Measurements from ENCODE around the gene PRKCZ. TPM values are rescaled to one million over a fixed set of nuclear protein-coding genes. Genes with fewer than 3 reads are reported as not detected.
A peak's percentile ranks its signal among the peaks of the same experiment; 100 is the strongest.

PRKCZ gene
- total RNA-seq, 1 donor from 2014 or later, result 37.6 TPM

GRCh38 chr1:2195785-2196184 is 145.6 kb downstream of the PRKCZ start:
- DNase-seq (ENCODE audit: low read depth), result no peak
- no peaks in the 10 kb centered on the region for H3K36me3 ChIP-seq (ENCODE audit: control insufficient read depth, insufficient read depth, low read length)
- H3K27me3 ChIP-seq (ENCODE audit: control insufficient read depth, insufficient read depth, low read length), result no peaks in the 10 kb centered on the region
- H3K4me3 ChIP-seq (ENCODE audit: low read depth, low read length), result no peak overlapping the region
- no peak for TF ChIP-seq CTCF (IDR thresholded peaks at IDR 0.05; ENCODE audit: insufficient read depth, low read length, poor library complexity, severe bottlenecking)

- Histone ChIP-seq H3K27me3 (ENCODE audit: control insufficient read depth, insufficient read depth, low read length) (no peaks in the 10 kb centered on the region), H3K36me3 (ENCODE audit: control insufficient read depth, insufficient read depth, low read length) (no peaks in the 10 kb centered on the region), H3K4me3 (ENCODE audit: low read depth, low read length) (no peak overlapping the region)
- TF ChIP-seq CTCF (IDR thresholded peaks at IDR 0.05; ENCODE audit: insufficient read depth, low read length, poor library complexity, severe bottlenecking), result no peak
- DNase-seq (ENCODE audit: low read depth), result no peak
Measured at GRCh38 chr1:2196901-2197638, 146.9 kb downstream of the PRKCZ start.

- no peaks in the 10 kb centered on the region for H3K36me3 ChIP-seq (ENCODE audit: control insufficient read depth, insufficient read depth, low read length)
- no peaks in the 10 kb centered on the region for H3K27me3 ChIP-seq (ENCODE audit: control insufficient read depth, insufficient read depth, low read length)
- no peak for TF ChIP-seq CTCF (IDR thresholded peaks at IDR 0.05; ENCODE audit: insufficient read depth, low read length, poor library complexity, severe bottlenecking)
- no peak for DNase-seq (ENCODE audit: low read depth)
- no peak overlapping the region for H3K4me3 ChIP-seq (ENCODE audit: low read depth, low read length)
Measured at GRCh38 chr1:2197707-2198165, 147.5 kb downstream of the PRKCZ start.

GRCh38 chr1:2198571-2198970 is 148.4 kb downstream of the PRKCZ start:
- no peak for DNase-seq (ENCODE audit: low read depth)
- H3K4me3 ChIP-seq (ENCODE audit: low read depth, low read length), result no peak overlapping the region

GRCh38 chr1:2199042-2199810 is 149.0 kb downstream of the PRKCZ start:
- Histone ChIP-seq H3K4me3 (ENCODE audit: low read depth, low read length) (peak overlapping the region; percentile 29), H3K36me3 (ENCODE audit: control insufficient read depth, insufficient read depth, low read length) (no peaks in the 10 kb centered on the region), H3K27me3 (ENCODE audit: control insufficient read depth, insufficient read depth, low read length) (no peaks in the 10 kb centered on the region)
- DNase-seq (ENCODE audit: low read depth), result no peak
- peak; percentile 23 for TF ChIP-seq CTCF (IDR thresholded peaks at IDR 0.05; ENCODE audit: insufficient read depth, low read length, poor library complexity, severe bottlenecking)

More at GRCh38 chr1:2198571-2198970, 148.4 kb downstream of the PRKCZ start:
- Histone ChIP-seq H3K36me3 (ENCODE audit: control insufficient read depth, insufficient read depth, low read length) (no peaks in the 10 kb centered on the region), H3K27me3 (ENCODE audit: control insufficient read depth, insufficient read depth, low read length) (no peaks in the 10 kb centered on the region)
- TF ChIP-seq CTCF (IDR thresholded peaks at IDR 0.05; ENCODE audit: insufficient read depth, low read length, poor library complexity, severe bottlenecking), result no peak
